ENCODE data around the gene KCNH2. TPM values are rescaled to one million over a fixed set of nuclear protein-coding genes. Genes with fewer than 3 reads are reported as not detected.
A peak's percentile ranks its signal among the peaks of the same experiment; 100 is the strongest.

Gene KCNH2
- total and polyA plus RNA-seq, 2 of the 8 experiments (the other 6 are each of a cell fraction or from before 2014, with no cell fraction given): 8.0 to 15.0 TPM

- TF ChIP-seq, protein P1, sequence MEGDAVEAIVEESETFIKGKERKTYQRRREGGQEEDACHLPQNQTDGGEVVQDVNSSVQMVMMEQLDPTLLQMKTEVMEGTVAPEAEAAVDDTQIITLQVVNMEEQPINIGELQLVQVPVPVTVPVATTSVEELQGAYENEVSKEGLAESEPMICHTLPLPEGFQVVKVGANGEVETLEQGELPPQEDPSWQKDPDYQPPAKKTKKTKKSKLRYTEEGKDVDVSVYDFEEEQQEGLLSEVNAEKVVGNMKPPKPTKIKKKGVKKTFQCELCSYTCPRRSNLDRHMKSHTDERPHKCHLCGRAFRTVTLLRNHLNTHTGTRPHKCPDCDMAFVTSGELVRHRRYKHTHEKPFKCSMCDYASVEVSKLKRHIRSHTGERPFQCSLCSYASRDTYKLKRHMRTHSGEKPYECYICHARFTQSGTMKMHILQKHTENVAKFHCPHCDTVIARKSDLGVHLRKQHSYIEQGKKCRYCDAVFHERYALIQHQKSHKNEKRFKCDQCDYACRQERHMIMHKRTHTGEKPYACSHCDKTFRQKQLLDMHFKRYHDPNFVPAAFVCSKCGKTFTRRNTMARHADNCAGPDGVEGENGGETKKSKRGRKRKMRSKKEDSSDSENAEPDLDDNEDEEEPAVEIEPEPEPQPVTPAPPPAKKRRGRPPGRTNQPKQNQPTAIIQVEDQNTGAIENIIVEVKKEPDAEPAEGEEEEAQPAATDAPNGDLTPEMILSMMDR (IDR thresholded peaks at IDR 0.05; ENCODE audit: control extremely low read depth in 1 of 3, insufficient read depth in 1 of 3, low read depth in 1 of 3, low read length in 3 of 3): peak in 2 of 3 experiments; percentile 90 to 92; a peak in 3 of 4 replicates
- TF ChIP-seq TEAD4 (IDR thresholded peaks at IDR 0.05; ENCODE audit: low read depth, low read length) (no peak), SP2 (IDR thresholded peaks at IDR 0.05; ENCODE audit: low read length) (peak; percentile 25; the same call in 1 of the 2 replicates), GABPA (IDR thresholded peaks at IDR 0.05; ENCODE audit: borderline replicate concordance, insufficient read depth, low read length) (peak; percentile 56; the same call in 1 of the 2 replicates), HDAC2 (IDR thresholded peaks at IDR 0.05; ENCODE audit: borderline replicate concordance in 1 of 2, low read depth in 2 of 2, low read length in 2 of 2) (peak in 1 of 2 experiments; percentile 72; a peak in 1 of 4 replicates), JUN (IDR thresholded peaks at IDR 0.05; ENCODE audit: low read depth, low read length) (no peak), KDM1A (IDR thresholded peaks at IDR 0.05; ENCODE audit: borderline replicate concordance, low read length) (peak; percentile 91), CHD1 (IDR thresholded peaks at IDR 0.05; ENCODE audit: low read depth, low read length) (no peak), JUND (IDR thresholded peaks at IDR 0.05; ENCODE audit: low read length) (no peak), SAP30 (IDR thresholded peaks at IDR 0.05; ENCODE audit: insufficient read depth, insufficient replicate concordance, low read length) (no peak), RBBP5 (IDR thresholded peaks at IDR 0.05; ENCODE audit: borderline replicate concordance, low read depth, low read length) (no peak), POLR2AphosphoS5 (IDR thresholded peaks at IDR 0.05; ENCODE audit: low read depth, low read length) (no peak), ASH2L (IDR thresholded peaks at IDR 0.05; ENCODE audit: low read length) (peak; percentile 36)
- TF ChIP-seq, protein P2, sequence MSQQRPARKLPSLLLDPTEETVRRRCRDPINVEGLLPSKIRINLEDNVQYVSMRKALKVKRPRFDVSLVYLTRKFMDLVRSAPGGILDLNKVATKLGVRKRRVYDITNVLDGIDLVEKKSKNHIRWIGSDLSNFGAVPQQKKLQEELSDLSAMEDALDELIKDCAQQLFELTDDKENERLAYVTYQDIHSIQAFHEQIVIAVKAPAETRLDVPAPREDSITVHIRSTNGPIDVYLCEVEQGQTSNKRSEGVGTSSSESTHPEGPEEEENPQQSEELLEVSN (IDR thresholded peaks at IDR 0.05): peak; percentile 70; the same call in 1 of the 2 replicates
- TF ChIP-seq, protein P3, sequence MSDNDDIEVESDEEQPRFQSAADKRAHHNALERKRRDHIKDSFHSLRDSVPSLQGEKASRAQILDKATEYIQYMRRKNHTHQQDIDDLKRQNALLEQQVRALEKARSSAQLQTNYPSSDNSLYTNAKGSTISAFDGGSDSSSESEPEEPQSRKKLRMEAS (IDR thresholded peaks at IDR 0.05): 0 out of 2 replicates have a peak, but pooled peaks have one; percentile 58
Observed at GRCh38 chr7:151008511-151009323, 30.6 kb upstream of the KCNH2 start (continued).

Data from H1 (cell line).